CD14-positive monocyte (primary cell): ENCODE measurements around the gene METTL15. TPM values are rescaled to one million over a fixed set of nuclear protein-coding genes. Genes with fewer than 3 reads are reported as not detected.

Source experiments
- DNase-seq, 3 donors: peaks; one replicate each; pipeline ENCODE4 v3.0.0-alpha.2; 2011 to 2022
- H2AFZ ChIP-seq: 2 replicates; pipeline ENCODE4 v1.6.0; 2012; ENCODE audit warnings: mild to moderate bottlenecking, low read depth, low read length, inconsistent platforms; ENCODE audit not compliant: insufficient read depth, poor library complexity, severe bottlenecking
- H3K27ac ChIP-seq, 2 donors: 1 replicate in 1 of 2; 2 replicates in 1 of 2; pipeline ENCODE4 v1.5.1; 2012 to 2013; ENCODE audit warnings: low read length in 2 of 2, control low read depth in 1 of 2, inconsistent platforms in 1 of 2, low read depth in 1 of 2, mild to moderate bottlenecking in 1 of 2
- H3K27me3 ChIP-seq, 2 donors: one replicate each; pipeline versions ENCODE4 v1.6.0 to v1.6.1; 2011 to 2013; ENCODE audit warnings: low read length in 2 of 2; ENCODE audit not compliant: control insufficient read depth in 2 of 2, insufficient read depth in 2 of 2
- H3K36me3 ChIP-seq, 2 donors: replicated peaks in 1 of 2; 1 replicate in 1 of 2; 2 replicates in 1 of 2; pipeline versions ENCODE4 v1.5.1 to v1.6.1; 2012 to 2013; ENCODE audit warnings: low read length in 2 of 2, control low read depth in 1 of 2, inconsistent platforms in 1 of 2, mild to moderate bottlenecking in 1 of 2; ENCODE audit not compliant: insufficient read depth in 2 of 2, control insufficient read depth in 1 of 2
- H3K4me1 ChIP-seq, 2 donors: 1 replicate in 1 of 2; 2 replicates in 1 of 2; pipeline versions ENCODE4 v1.5.1 to v1.6.1; 2012 to 2013; ENCODE audit warnings: low read length in 2 of 2, control low read depth in 1 of 2, inconsistent platforms in 1 of 2, mild to moderate bottlenecking in 1 of 2, moderate library complexity in 1 of 2; ENCODE audit not compliant: insufficient read depth in 2 of 2, control insufficient read depth in 1 of 2
- H3K4me2 ChIP-seq: replicated peaks from 2 replicates; pipeline ENCODE3; 2012; ENCODE audit warnings: low read length, moderate library complexity, mild to moderate bottlenecking; ENCODE audit not compliant: poor library complexity, severe bottlenecking; ENCODE audit errors: extremely low read depth
- H3K4me3 ChIP-seq, 3 experiments: fragments of 200-600 bp in 1 of 3; sonication (generic) in 1 of 3; replicated peaks in 1 of 3; 1 replicate in 2 of 3; 2 replicates in 1 of 3; pipeline ENCODE4 v1.5.1; 2011 to 2013; ENCODE audit warnings: low read length in 3 of 3, mild to moderate bottlenecking in 3 of 3, control low read depth in 2 of 3, low read depth in 2 of 3, inconsistent platforms in 1 of 3, moderate library complexity in 1 of 3
- H3K79me2 ChIP-seq: 2 replicates; pipeline ENCODE4 v1.6.0; 2012; ENCODE audit warnings: mild to moderate bottlenecking, control low read depth, inconsistent platforms, low read length, moderate library complexity; ENCODE audit not compliant: insufficient read depth
- H3K9ac ChIP-seq: 2 replicates; pipeline ENCODE4 v1.6.0; 2017; ENCODE audit warnings: low read length, mild to moderate bottlenecking; ENCODE audit not compliant: insufficient read depth, poor library complexity, severe bottlenecking
- H3K9me3 ChIP-seq, 2 donors: replicated peaks in 1 of 2; 1 replicate in 1 of 2; 2 replicates in 1 of 2; pipeline versions ENCODE4 v1.5.1 to v1.6.1; 2012 to 2013; ENCODE audit warnings: low read length in 2 of 2, control low read depth in 1 of 2; ENCODE audit not compliant: control insufficient read depth in 1 of 2, insufficient read depth in 1 of 2
- H4K20me1 ChIP-seq: 2 replicates; pipeline ENCODE4 v1.6.0; 2012; ENCODE audit warnings: mild to moderate bottlenecking, low read length, control low read depth, moderate library complexity; ENCODE audit not compliant: insufficient read depth
- H3K27ac Mint-ChIP-seq, 7 donors: one replicate each; pipeline ENCODE4 v1.8.0; 2020; ENCODE audit warnings: mild to moderate bottlenecking in 7 of 7, mixed read lengths in 7 of 7, moderate library complexity in 6 of 7, inconsistent platforms in 2 of 7
- H3K27me3 Mint-ChIP-seq, 3 donors: one replicate each; pipeline ENCODE4 v1.8.0; 2021 to 2022; ENCODE audit warnings: low read depth in 3 of 3, mild to moderate bottlenecking in 3 of 3, mixed read lengths in 3 of 3, moderate library complexity in 3 of 3, inconsistent platforms in 1 of 3
- H3K36me3 Mint-ChIP-seq, 2 donors: one replicate each; pipeline ENCODE4 v1.8.0; 2020; ENCODE audit warnings: mixed read lengths in 2 of 2, inconsistent platforms in 1 of 2, mild to moderate bottlenecking in 1 of 2
- H3K4me1 Mint-ChIP-seq: one replicate; pipeline ENCODE4 v1.8.0; 2020; ENCODE audit warnings: mild to moderate bottlenecking, mixed read lengths
- H3K4me3 Mint-ChIP-seq, 2 donors: one replicate each; pipeline ENCODE4 v1.8.0; 2020; ENCODE audit warnings: mild to moderate bottlenecking in 2 of 2, mixed read lengths in 2 of 2, moderate library complexity in 1 of 2
- H3K9me3 Mint-ChIP-seq, 7 donors: one replicate each; pipeline ENCODE4 v1.8.0; 2020 to 2022; ENCODE audit warnings: mixed read lengths in 7 of 7, mild to moderate bottlenecking in 6 of 7, moderate library complexity in 6 of 7, inconsistent platforms in 2 of 7
- WGBS: methylation state at CpG from one replicate; pipeline ENCODE4 v1.1.5; 2013; ENCODE audit warnings: missing lambda C conversion rate; ENCODE audit not compliant: insufficient coverage; 5-methylcytosine and 5-hydroxymethylcytosine counted together
- intact Hi-C, 2 donors: fragments of 100-400 bp; cut with micrococcal nuclease; formaldehyde crosslinking; loops; one replicate each; pipeline versions ENCODE4 v1.15.0 to v1.15.1; 2023
- polyA minus RNA-seq: library from RNA; depleted of rRNA, polyadenylated mRNA; stranded (reverse); fragments of >200 nt; gene quantifications from 2 replicates; pipeline ENCODE4 v1.2.3, GENCODE V29; 2012
- polyA plus RNA-seq, 3 donors: library from polyadenylated mRNA; depleted of rRNA in 1 of 3; unstranded in 2 of 3; stranded (reverse) in 1 of 3; fragments of 300-500 nt in 2 of 3; fragments of >200 nt in 1 of 3; fragmentation: Illumina TruSeq in 2 of 3; gene quantifications; 1 replicate in 2 of 3; 2 replicates in 1 of 3; pipeline ENCODE4 v1.2.3, GENCODE V29; 2012 to 2021
- total RNA-seq, 12 experiments: library from RNA in 1 of 12; stranded (reverse) in 1 of 12; fragments of 120-200 nt in 1 of 12; gene quantifications; one replicate each; pipeline ENCODE4 v1.2.4 and lab custom pipeline; 2013 to 2026; ENCODE audit warnings: mixed read lengths in 6 of 12, inconsistent platforms in 1 of 12
- TF ChIP-seq, protein P1 (sequence below): fragments of 200-600 bp; IDR thresholded peaks from one replicate; pipeline ENCODE4 v1.8.0; 2022; ENCODE audit warnings: antibody characterized with exemption, mild to moderate bottlenecking

Gene METTL15
- 5.6 TPM for total RNA-seq (2013)
- 1 to 10 TPM; 2.3 to 2.9 (median 2.6) TPM for polyA plus RNA-seq
- polyA minus RNA-seq, result 3.2 and 3.7 TPM in 2 replicates
- 1.0 to 8.8 (median 5.9) reads per million in 11 experiments for total RNA-seq (lab: John Stamatoyannopoulos, UW)

DNA sequence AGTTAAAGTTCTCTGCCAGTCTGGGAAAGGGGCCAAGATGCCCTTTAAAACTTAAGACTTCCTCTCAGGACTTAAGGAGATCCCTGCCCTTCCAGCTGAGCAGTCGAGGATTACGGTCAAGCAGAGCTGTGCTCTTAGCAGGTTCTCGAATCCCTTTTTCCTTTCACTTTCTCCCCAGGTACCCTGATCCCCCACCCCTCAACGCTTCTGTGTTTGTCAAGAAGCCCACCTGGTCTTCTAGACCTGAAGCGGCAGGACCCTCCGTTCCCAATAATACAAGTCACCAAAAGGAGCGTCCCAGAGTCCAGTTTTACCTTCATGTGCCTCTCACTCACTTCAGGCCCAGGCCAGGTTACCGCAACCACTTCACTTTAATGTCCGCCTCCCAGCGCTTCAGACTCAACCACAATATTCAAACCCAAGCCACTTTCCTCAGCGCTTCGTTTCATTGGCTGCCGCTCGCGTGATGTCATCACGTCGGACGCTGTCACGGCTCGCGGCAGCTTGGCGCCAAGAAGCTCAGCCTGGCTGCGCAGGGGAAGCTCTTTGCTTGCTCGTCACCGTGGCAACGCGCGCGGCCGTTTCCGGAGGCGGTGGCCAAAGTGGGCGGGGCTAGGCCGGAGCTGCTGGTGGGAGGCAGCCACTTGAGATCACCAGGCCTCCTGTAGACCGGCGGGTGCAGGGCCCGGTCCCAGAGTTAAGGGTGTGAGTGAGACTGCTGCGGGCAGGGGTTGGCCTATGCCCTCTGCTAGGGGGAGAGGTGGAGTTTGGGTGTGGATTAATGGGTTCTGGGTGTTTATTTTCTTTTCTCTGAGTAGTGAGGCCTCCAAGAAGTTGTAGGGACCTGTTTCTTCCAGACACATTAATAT is at the start of gene METTL15, which contains the start of gene KIF18A:
Gene METTL15, plus strand, starts transcription at position 639 of the 869 bp plus-strand sequence. CDS start 4,947 bp downstream, outside the sequence.
Gene KIF18A, minus strand, starts transcription at position 407 of the 869 bp plus-strand sequence. CDS start 10,209 bp downstream, outside the sequence.
- H3K36me3 Mint-ChIP-seq, result peaks cover 2 to 3% of the 10 kb centered on the region in 2 donors

DNA sequence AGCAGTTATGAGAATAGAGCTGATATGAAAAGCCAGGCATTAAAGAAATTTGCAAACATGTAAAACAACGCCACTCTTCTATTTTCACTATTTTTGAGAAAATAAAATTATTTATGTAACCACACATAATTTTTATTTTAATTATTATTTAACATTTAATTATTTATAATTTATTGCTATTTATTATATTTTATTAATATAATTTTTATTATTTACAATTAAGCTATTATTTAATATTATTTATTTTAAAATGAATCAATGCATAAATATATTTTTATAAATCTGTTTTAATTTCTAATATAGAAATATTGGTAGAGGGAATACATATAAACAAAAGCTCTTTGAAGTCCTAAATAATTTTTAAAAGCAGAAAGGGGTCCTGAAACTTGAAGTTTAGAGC is 36.9 kb upstream of the METTL15 start:
- Histone ChIP-seq H3K4me1 (no peaks in the 10 kb centered on the region), H3K4me2 (no peak overlapping the region), H3K9ac (no peak overlapping the region), H3K27me3 (no peaks in the 10 kb centered on the region), H3K36me3 (peaks cover 14 to 38% of the 10 kb centered on the region in 2 donors), H3K4me3 (no peak overlapping the region), H2AFZ (no peak overlapping the region), H3K27ac (no peak overlapping the region), H3K79me2 (no peaks in the 10 kb centered on the region), H3K9me3 (no peaks in the 10 kb centered on the region), H4K20me1 (no peaks in the 10 kb centered on the region)
- WGBS, result no CpG with 5 or more reads among the region's 1 CpG
- Mint-ChIP-seq H3K4me1 (no peaks in the 10 kb centered on the region), H3K4me3 (no peak overlapping the region), H3K9me3 (no peaks in the 10 kb centered on the region), H3K27ac (no peak overlapping the region), H3K36me3 (peaks cover 37 to 39% of the 10 kb centered on the region in 2 donors), H3K27me3 (no peaks in the 10 kb centered on the region)
- TF ChIP-seq, protein P1, sequence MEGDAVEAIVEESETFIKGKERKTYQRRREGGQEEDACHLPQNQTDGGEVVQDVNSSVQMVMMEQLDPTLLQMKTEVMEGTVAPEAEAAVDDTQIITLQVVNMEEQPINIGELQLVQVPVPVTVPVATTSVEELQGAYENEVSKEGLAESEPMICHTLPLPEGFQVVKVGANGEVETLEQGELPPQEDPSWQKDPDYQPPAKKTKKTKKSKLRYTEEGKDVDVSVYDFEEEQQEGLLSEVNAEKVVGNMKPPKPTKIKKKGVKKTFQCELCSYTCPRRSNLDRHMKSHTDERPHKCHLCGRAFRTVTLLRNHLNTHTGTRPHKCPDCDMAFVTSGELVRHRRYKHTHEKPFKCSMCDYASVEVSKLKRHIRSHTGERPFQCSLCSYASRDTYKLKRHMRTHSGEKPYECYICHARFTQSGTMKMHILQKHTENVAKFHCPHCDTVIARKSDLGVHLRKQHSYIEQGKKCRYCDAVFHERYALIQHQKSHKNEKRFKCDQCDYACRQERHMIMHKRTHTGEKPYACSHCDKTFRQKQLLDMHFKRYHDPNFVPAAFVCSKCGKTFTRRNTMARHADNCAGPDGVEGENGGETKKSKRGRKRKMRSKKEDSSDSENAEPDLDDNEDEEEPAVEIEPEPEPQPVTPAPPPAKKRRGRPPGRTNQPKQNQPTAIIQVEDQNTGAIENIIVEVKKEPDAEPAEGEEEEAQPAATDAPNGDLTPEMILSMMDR, result no peak
- intact Hi-C loops, result no loop called here
- no peak for DNase-seq

More for the DNA sequence above, at the start of gene METTL15, which contains the start of gene KIF18A:
- Histone ChIP-seq H3K9ac (peak within 1 kb of the TSS; percentile 80), H3K4me2 (peak within 1 kb of the TSS; percentile 89), H2AFZ (peak within 1 kb of the TSS; percentile 85), H3K4me3 (peak within 1 kb of the TSS; percentile 77 to 92 (median 92)), H3K36me3 (no peaks in the 10 kb centered on the region), H3K4me1 (peaks cover 21 to 29% of the 10 kb centered on the region in 2 donors), H3K27ac (peak within 1 kb of the TSS; percentile 68 to 97), H3K27me3 (no peaks in the 10 kb centered on the region), H3K79me2 (peaks cover 75% of the 10 kb centered on the region), H4K20me1 (no peaks in the 10 kb centered on the region), H3K9me3 (no peaks in the 10 kb centered on the region)
- intact Hi-C loops, result loop anchor here (10.0 kb wide), 1 partner anchor 603 kb away; the partner anchor contains the start of gene LIN7C (in 2 of the 2)
- Mint-ChIP-seq H3K27me3 (no peaks in the 10 kb centered on the region), H3K4me3 (peak within 1 kb of the TSS; percentile 97 to 98), H3K4me1 (peaks cover 42% of the 10 kb centered on the region), H3K9me3 (no peaks in the 10 kb centered on the region), H3K27ac (peak within 1 kb of the TSS; percentile 96 to 100 (median 100))
- TF ChIP-seq, protein P1, result no peak
- WGBS, result 0% methylated on average over 37 of the region's 38 CpGs
- DNase-seq, result peak; percentile 99
